H9 (cell line): ENCODE measurements around the gene WLS. TPM values are rescaled to one million over a fixed set of nuclear protein-coding genes. Genes with fewer than 3 reads are reported as not detected.

Source experiments
- DNase-seq: peaks from one replicate; pipeline ENCODE4 v3.0.0-alpha.2; 2017
- H2AFZ ChIP-seq: one replicate; pipeline ENCODE4 v1.6.1; 2013; ENCODE audit warnings: mild to moderate bottlenecking, low read length, control low read depth, moderate library complexity
- H2AK5ac ChIP-seq: 2 replicates; pipeline ENCODE4 v1.6.1; 2013; ENCODE audit warnings: low read length, control low read depth, mixed read lengths; ENCODE audit not compliant: insufficient read length
- H2BK120ac ChIP-seq: one replicate; pipeline ENCODE4 v1.6.1; 2013; ENCODE audit warnings: low read depth, mild to moderate bottlenecking, low read length, control low read depth, inconsistent platforms; ENCODE audit not compliant: poor library complexity, severe bottlenecking
- H2BK12ac ChIP-seq: 2 replicates; pipeline ENCODE4 v1.6.1; 2013; ENCODE audit warnings: low read length, control low read depth, mixed read lengths, low read depth; ENCODE audit not compliant: insufficient read length
- H2BK15ac ChIP-seq: 2 replicates; pipeline ENCODE4 v1.6.1; 2013; ENCODE audit warnings: low read depth, low read length, control low read depth
- H2BK20ac ChIP-seq: one replicate; pipeline ENCODE4 v1.6.1; 2013; ENCODE audit warnings: low read depth, mild to moderate bottlenecking, low read length, control low read depth, inconsistent platforms; ENCODE audit not compliant: poor library complexity, severe bottlenecking
- H2BK5ac ChIP-seq: 2 replicates; pipeline ENCODE4 v1.6.1; 2013; ENCODE audit warnings: low read length, control low read depth, mixed read lengths; ENCODE audit not compliant: insufficient read length
- H3K14ac ChIP-seq: 2 replicates; pipeline ENCODE4 v1.6.1; 2013; ENCODE audit warnings: low read length, control low read depth; ENCODE audit not compliant: insufficient read depth
- H3K18ac ChIP-seq: 2 replicates; pipeline ENCODE4 v1.6.1; 2013; ENCODE audit warnings: low read depth, mild to moderate bottlenecking, mixed read lengths, low read length, control low read depth; ENCODE audit not compliant: insufficient read length
- H3K23ac ChIP-seq: 2 replicates; pipeline ENCODE4 v1.6.1; 2013; ENCODE audit warnings: low read length, control low read depth, mixed read lengths, low read depth; ENCODE audit not compliant: insufficient read length
- H3K23me2 ChIP-seq: 2 replicates; pipeline ENCODE4 v1.6.1; 2013; ENCODE audit warnings: low read depth, mild to moderate bottlenecking, mixed read lengths, low read length, control low read depth; ENCODE audit not compliant: insufficient read length, poor library complexity, severe bottlenecking
- H3K27ac ChIP-seq: 2 replicates; pipeline ENCODE4 v1.5.1; 2013; ENCODE audit warnings: low read length, control low read depth, mixed read lengths, low read depth; ENCODE audit not compliant: insufficient read length
- H3K27me3 ChIP-seq: 2 replicates; pipeline ENCODE4 v1.6.1; 2013; ENCODE audit warnings: low read length, control low read depth, inconsistent platforms; ENCODE audit not compliant: insufficient read depth
- H3K4ac ChIP-seq: 2 replicates; pipeline ENCODE4 v1.6.1; 2013; ENCODE audit warnings: low read depth, mild to moderate bottlenecking, control low read depth, inconsistent platforms, low read length, moderate library complexity
- H3K4me1 ChIP-seq: 2 replicates; pipeline ENCODE4 v1.6.1; 2013; ENCODE audit warnings: low read length, control low read depth, inconsistent platforms; ENCODE audit not compliant: insufficient read depth
- H3K4me2 ChIP-seq: 2 replicates; pipeline ENCODE4 v1.6.1; 2013; ENCODE audit warnings: low read length, control low read depth, mixed read lengths; ENCODE audit not compliant: insufficient read length, insufficient read depth
- H3K56ac ChIP-seq: 2 replicates; pipeline ENCODE4 v1.6.1; 2013; ENCODE audit warnings: low read depth, mild to moderate bottlenecking, mixed read lengths, low read length, control low read depth; ENCODE audit not compliant: insufficient read length
- H3K79me1 ChIP-seq: 2 replicates; pipeline ENCODE4 v1.6.1; 2013; ENCODE audit warnings: low read depth, mild to moderate bottlenecking, moderate library complexity, low read length, control low read depth, inconsistent platforms; ENCODE audit not compliant: insufficient read depth, poor library complexity, severe bottlenecking
- H3K79me2 ChIP-seq: 2 replicates; pipeline ENCODE4 v1.6.1; 2013; ENCODE audit warnings: low read length, control low read depth, inconsistent platforms; ENCODE audit not compliant: insufficient read depth
- H3K9ac ChIP-seq: 2 replicates; pipeline ENCODE4 v1.6.1; 2013; ENCODE audit warnings: low read length, control low read depth, mixed read lengths; ENCODE audit not compliant: insufficient read length; ENCODE audit errors: extremely low read depth
- H3K9me3 ChIP-seq: one replicate; pipeline ENCODE4 v1.6.1; 2013; ENCODE audit warnings: low read depth, low read length, inconsistent platforms; ENCODE audit not compliant: control insufficient read depth
- H3T11ph ChIP-seq: one replicate; pipeline ENCODE4 v1.6.1; 2013; ENCODE audit warnings: mild to moderate bottlenecking, low read length, control low read depth, inconsistent platforms
- H4K20me1 ChIP-seq: one replicate; pipeline ENCODE4 v1.6.1; 2013; ENCODE audit not compliant: control insufficient read depth, insufficient read length, insufficient read depth
- H4K5ac ChIP-seq: 2 replicates; pipeline ENCODE4 v1.6.1; 2013; ENCODE audit warnings: low read depth, mild to moderate bottlenecking, mixed read lengths, low read length, control low read depth; ENCODE audit not compliant: insufficient read length
- H4K8ac ChIP-seq: replicated peaks from 2 replicates; pipeline ENCODE4 v1.6.1; 2013; ENCODE audit warnings: low read length, control low read depth, mixed read lengths, low read depth; ENCODE audit not compliant: insufficient read length
- H4K91ac ChIP-seq: 2 replicates; pipeline ENCODE4 v1.6.1; 2013; ENCODE audit warnings: low read depth, mild to moderate bottlenecking, moderate library complexity, mixed read lengths, low read length, control low read depth; ENCODE audit not compliant: insufficient read length
- H3K27ac Mint-ChIP-seq, 3 experiments: 2 replicates in 2 of 3; 3 replicates in 1 of 3; pipeline ENCODE4 v1.8.0; 2020 to 2021; ENCODE audit warnings: mixed read lengths in 3 of 3, mild to moderate bottlenecking in 1 of 3, moderate library complexity in 1 of 3
- H3K27me3 Mint-ChIP-seq: 2 replicates; pipeline ENCODE4 v1.8.0; 2021; ENCODE audit warnings: low read depth, mild to moderate bottlenecking, moderate library complexity, mixed read lengths
- H3K36me3 Mint-ChIP-seq, 3 experiments: 2 replicates in 2 of 3; 3 replicates in 1 of 3; pipeline ENCODE4 v1.8.0; 2020 to 2021; ENCODE audit warnings: low read depth in 3 of 3, mixed read lengths in 3 of 3; ENCODE audit not compliant: insufficient read depth in 1 of 3
- H3K4me1 Mint-ChIP-seq, 2 experiments: 2 replicates each; pipeline ENCODE4 v1.8.0; 2020; ENCODE audit warnings: mixed read lengths in 2 of 2
- H3K4me3 Mint-ChIP-seq, 2 experiments: 2 replicates in 1 of 2; 3 replicates in 1 of 2; pipeline ENCODE4 v1.8.0; 2020 to 2021; ENCODE audit warnings: mild to moderate bottlenecking in 2 of 2, mixed read lengths in 2 of 2, moderate library complexity in 1 of 2
- H3K9me3 Mint-ChIP-seq, 2 experiments: 2 replicates in 1 of 2; 3 replicates in 1 of 2; pipeline ENCODE4 v1.8.0; 2020; ENCODE audit warnings: mild to moderate bottlenecking in 2 of 2, mixed read lengths in 2 of 2, moderate library complexity in 1 of 2
- CTCF ChIP-seq: fragments of 200-600 bp; sonication (generic); conservative IDR thresholded peaks from 3 replicates; pipeline ENCODE4 v1.8.0; 2021; ENCODE audit warnings: antibody characterized with exemption, mild to moderate bottlenecking
- total RNA-seq: library from RNA; stranded (reverse); gene quantifications from 2 replicates; pipeline ENCODE4 v1.2.1, GENCODE V29; 2021

The WLS gene
- total RNA-seq, 1 experiment from 2014 or later = 0.94 TPM

GRCh38 chr1:68227598-68227997 is 4.7 kb downstream of the WLS start:
- no peak overlapping the region for H4K8ac ChIP-seq
- H3K56ac ChIP-seq = no peak overlapping the region
- no peaks in the 10 kb centered on the region; a peak in 1 of 7 replicates for H3K36me3 Mint-ChIP-seq
- no peak overlapping the region for H2BK15ac ChIP-seq
- TF ChIP-seq CTCF = no peak
- H3K23ac ChIP-seq = no peak overlapping the region
- H2AFZ ChIP-seq = no peak overlapping the region
- no peaks in the 10 kb centered on the region for H3K79me2 ChIP-seq
- no peak overlapping the region for H2BK20ac ChIP-seq
- H3K4me3 Mint-ChIP-seq = no peak overlapping the region
- no peak overlapping the region for H4K5ac ChIP-seq
- H2BK5ac ChIP-seq = no peak overlapping the region
- peaks cover 95% of the 10 kb centered on the region for H3K27me3 Mint-ChIP-seq
- H3K27ac ChIP-seq = no peak overlapping the region
- no peak overlapping the region for H3K4me2 ChIP-seq
- H3K9me3 Mint-ChIP-seq = peaks cover 0 to 3% of the 10 kb centered on the region in 2 experiments; a peak in 1 of 5 replicates
- no peaks in the 10 kb centered on the region for H4K20me1 ChIP-seq
- H4K91ac ChIP-seq = no peak overlapping the region
- peaks cover 8% of the 10 kb centered on the region for H3K23me2 ChIP-seq
- H3K4ac ChIP-seq = no peak overlapping the region
- no peak overlapping the region for H3K18ac ChIP-seq
- H3K27me3 ChIP-seq = peaks cover 29% of the 10 kb centered on the region
- no peak for DNase-seq
- H3K79me1 ChIP-seq = no peaks in the 10 kb centered on the region
- H3K4me1 Mint-ChIP-seq = peaks cover 18 to 36% of the 10 kb centered on the region in 2 experiments
- no peak overlapping the region for H3K14ac ChIP-seq
- H3T11ph ChIP-seq = no peak overlapping the region
- no peak overlapping the region for H3K9ac ChIP-seq
- H3K4me1 ChIP-seq = no peaks in the 10 kb centered on the region
- no peak overlapping the region for H2AK5ac ChIP-seq
- H2BK120ac ChIP-seq = no peak overlapping the region
- H2BK12ac ChIP-seq = no peak overlapping the region
- no peaks in the 10 kb centered on the region for H3K9me3 ChIP-seq
- H3K27ac Mint-ChIP-seq = no peak overlapping the region
